NCI-H2227 (cell line): ENCODE results near the gene GLB1L2.

Source experiments
- DNase-seq: peaks from one replicate; lab custom pipeline; 2025; ENCODE audit not compliant: unreplicated experiment; lab: John Stamatoyannopoulos, UW

Gene GLB1L2

DNA sequence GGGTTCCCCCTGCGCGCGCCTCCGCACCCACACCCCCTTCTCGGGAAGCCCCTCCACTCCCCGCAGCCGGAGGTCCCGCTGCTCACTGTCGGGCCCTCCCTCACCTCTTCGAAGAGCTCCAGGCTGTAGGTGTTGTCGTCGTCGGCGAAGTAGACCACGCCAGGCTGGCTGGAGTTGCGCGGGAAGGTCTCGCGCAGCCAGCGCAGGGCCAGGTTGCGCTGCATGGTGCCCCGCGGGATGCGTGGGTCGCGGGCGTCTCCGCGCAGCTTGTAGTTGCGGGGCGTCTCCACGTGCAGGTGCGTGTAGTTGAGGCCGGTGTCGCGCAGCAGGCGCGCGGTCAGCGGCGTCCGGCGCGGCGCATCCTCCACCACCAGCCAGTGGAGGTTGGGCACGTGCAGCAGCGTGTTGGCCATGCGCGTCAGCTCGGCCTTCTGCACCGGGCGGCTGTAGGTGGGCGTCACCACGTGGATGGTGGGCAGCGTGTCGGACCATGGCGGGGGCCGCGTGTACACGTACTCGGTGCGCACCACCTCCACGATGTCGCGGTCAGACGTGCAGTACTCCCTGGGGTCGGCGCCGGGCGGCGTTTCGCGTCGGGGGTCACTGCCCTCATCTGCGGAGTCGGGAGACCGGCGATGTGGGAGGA lies 51.9 kb downstream of the GLB1L2 start:
- DNase-seq, result no peak

DNA sequence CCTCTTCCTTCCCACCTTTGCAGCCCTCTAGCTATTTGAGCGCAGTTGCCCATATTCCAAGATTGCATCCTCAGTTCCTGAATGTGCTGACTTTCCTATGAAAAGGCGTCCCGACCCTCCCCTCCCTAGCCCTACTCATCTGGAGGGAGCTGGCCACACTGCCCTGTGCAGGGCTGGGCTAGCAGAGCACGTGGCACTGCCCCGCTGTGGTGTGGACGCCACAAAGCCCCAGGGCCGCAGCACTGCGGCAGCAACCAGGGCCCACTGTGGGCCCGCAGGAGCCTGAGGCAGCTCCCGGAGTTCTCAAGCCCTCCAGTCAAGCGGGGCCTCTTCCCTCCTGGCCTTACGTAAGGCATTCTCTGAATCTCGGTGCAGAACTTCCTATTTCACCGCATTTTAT lies 52.6 kb downstream of the GLB1L2 start:
- no peak for DNase-seq

- DNase-seq, result no peak
Observed at GRCh38 chr11:134385171-134385570, 53.4 kb downstream of the GLB1L2 start.

DNA sequence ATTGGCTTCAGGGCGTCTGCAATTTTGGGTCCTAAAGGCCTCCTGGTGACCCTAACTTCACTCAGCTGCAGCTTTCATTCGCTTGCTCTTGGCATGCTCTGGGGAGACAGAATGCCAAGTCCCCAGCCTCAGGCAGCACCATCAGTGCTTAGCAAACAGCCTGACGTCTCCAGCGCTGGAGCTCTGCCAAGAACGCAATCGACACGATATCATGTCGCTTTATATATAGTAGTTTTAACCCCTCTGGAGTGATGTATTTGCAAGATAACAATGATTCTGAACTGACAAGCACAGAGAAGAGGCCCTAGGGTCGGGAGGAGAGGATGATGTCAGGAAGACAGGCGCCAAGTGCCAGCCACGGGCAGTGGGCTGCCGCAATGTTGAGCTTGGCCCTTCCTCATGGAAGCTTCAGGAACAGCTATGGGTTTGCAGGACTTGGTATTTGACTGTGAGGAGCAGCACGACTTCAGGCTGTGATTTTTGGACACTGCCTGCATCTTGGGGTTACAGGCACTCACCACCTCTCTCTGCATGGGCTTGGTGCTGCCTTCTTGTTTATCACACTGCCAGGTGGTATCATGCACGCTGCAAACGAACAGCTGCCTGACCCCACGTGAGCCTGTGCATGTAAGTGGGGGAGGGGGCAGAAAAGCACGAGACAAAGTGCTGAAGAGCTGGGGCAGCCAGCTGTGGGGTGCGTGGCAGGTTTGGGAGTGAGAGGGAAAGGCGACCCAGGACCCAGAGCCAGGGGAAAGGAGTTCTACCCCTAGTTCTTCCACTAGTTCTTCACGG lies 54.2 kb downstream of the GLB1L2 start:
- peak; percentile 71 for DNase-seq

GRCh38 chr11:134386945-134387344 lies 55.2 kb downstream of the GLB1L2 start:
- no peak for DNase-seq

DNA sequence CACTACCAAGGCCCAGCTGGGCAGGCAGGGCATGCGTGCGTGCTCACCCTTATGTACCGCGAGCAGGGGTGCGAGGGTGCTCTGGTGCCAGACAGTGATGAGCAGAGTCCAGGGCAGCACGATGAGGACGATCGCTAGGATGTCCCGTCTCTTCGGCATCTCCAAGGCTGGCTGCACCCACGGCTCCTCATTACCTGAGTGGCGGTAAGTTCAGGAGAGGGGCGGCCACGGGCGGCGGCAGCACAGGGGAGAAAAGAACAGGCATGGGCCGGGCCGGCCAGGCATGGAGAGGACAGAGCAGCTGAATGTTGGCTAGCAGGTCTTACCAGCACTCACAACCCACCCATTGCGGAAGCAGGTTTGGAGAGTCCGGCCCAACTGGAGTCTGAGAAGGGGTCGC lies 55.7 kb downstream of the GLB1L2 start:
- no peak for DNase-seq

DNA sequence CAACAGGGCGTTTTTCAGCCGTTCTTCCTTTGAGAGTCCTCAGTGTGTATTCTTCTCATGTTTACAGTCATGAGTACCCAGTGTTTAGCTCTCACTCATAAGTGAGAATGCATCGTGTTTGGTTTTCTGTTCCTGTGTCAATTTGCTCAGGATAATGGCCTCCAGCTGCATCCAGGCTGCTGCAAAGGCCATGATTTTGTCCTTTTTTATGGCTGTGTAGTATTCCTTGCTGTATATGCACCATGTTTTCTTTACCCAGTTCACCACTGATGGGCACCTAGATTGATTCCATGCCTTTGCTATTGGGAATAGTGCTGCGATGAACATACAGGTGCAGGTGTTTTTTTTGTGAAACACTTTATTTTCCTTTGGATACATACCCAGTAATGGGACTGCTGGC lies 56.8 kb downstream of the GLB1L2 start:
- DNase-seq, result no peak

DNA sequence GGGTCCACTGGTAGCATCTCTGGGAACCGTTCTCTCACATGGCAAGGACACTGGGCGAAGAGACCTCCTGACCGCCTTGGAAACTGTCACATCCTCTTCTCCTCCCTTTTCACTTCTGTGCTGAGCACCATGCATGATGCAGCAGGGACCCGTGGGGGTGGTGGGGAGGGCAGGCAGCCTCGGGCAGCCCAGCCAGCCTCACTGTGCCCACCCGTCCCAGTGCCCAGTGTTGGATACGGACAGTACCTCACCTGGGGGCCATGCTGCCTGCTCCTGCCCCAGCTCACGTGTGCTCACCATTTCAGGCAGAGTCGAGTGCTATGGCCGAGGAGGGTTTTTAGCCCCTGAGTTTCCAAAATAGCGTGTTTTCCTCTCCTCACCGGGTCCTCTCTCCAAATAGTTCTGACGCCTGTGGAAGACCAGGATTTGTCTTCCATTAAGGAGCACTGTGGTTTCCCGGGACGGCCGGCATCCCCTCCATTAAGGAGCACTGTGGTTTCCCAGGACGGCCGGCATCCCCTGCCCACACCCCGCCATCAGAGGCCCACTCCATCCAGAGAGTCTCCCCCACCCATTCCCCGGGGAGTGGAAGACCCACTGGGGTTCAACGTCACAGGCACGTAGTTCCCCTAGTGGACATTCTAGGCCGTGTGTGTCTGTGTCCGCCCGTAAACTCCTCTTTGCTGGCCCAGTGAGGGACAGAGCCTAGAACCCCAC lies 57.8 kb downstream of the GLB1L2 start:
- DNase-seq, result no peak

DNA sequence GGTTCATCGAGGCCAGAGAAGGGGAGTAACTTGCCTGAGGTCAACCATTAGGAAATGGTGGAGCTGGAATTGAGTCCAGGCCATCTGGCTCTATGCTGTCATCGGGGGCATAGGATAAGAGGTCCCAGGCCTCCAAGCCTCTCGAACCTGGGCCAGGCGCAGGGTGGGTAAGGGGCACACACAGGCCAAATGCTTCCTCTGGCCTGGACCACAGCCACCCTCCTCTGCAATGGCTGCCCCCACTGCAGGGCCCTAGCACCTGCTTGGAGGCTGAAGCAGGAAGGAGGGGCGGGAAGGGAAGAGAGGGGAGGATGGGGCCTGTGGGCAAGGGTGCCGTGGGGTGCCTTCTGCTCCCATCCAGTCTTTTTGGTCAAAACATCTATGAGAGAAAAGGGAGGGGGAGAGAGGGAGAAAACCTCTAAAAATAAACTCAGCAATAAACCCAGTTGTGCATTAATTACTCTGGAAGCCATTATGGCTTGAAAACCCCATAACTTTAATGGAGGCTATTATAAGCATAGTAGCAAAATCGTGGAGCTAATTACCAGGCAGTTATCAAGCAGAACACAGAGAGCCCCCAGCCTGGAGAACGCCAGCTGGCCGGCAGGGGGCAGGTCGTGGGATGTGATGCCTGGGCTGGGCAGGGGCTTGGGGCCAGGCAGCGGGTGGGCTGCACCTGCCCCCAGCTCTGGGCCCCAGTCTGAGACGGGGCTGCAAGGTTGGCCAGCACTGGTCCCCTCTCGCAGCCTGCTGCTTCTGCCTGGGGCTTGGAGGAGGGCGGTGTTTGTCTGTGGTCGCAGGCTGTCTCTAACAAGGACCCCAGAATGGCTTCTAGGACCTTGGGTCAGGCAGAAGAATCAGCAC lies 59.1 kb downstream of the GLB1L2 start:
- no peak for DNase-seq

GRCh38 chr11:134391656-134392055 lies 59.9 kb downstream of the GLB1L2 start:
- no peak for DNase-seq

DNA sequence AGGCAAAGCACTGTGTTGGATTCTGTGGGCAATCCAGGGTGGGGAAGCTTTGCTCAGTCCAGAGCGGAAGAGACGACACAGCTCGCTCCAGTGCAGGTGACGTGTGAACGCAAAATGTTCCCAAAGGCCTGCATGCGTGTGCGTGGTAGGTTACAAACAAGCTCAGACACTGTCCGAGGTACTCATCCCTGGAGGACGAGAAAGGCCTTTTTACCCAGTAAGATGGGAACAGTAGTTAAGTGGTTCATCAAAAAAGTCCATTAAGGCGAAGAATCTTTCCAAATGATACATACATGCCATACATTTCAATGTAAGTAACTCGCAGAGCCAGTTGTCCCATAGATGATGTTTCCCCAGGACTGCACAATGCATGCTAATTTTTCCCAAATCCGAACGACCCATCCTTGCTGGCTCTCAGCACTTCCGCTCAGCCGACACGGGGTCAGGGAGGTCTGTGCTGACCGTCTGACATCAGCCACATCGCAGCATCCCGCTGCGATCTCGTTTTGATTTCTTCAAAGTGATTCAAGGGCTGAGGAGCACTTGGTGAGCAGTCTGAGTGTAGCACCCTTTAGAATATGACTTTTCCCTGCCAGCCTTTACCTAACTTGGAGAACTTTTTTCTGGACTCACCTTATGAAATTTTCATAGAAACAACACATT lies 61.3 kb downstream of the GLB1L2 start:
- no peak for DNase-seq

GRCh38 chr11:134393638-134394037 lies 61.9 kb downstream of the GLB1L2 start:
- DNase-seq, result peak; percentile 7

GRCh38 chr11:134394311-134394710 lies 62.5 kb downstream of the GLB1L2 start:
- no peak for DNase-seq

GRCh38 chr11:134395002-134395401 lies 63.2 kb downstream of the GLB1L2 start:
- DNase-seq, result no peak

DNA sequence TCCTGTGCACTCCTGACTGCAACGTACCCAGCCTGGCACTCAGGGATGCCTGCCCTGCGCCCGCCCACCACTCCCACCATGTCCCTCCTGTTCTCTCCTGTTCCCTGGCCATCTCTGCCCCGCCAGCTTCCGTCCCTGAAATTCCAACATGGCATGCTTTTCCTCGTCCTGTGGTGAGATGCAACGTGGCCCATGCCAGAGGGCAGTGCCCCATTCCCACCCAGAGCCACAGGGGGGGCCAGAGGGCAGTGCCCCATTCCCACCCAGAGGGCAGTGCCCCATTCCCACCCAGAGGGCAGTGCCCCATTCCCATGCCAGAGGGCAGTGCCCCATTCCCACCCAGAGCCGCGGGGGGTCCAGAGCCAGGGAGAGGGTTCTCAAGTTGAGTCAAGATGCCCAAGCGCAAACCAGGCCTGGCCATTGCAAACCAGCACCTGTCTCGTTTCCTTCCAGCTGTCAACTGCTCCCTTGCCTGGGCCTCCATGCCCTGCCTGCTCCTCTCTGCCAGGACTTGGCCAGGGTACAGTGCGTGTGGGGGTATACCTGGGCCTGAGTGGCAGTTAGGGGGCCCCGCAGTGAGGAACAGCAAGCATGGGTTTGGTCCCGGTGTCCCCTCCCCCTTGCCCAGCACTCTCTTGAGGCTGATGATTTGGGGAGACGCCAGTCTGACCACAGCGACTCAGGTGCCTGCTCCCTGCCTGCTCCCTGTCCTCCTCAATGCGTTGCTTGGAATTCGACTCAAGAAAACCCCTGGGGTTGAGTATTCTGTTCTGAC lies 65.7 kb downstream of the GLB1L2 start:
- DNase-seq, result no peak

GRCh38 chr11:134398079-134398444 lies 66.3 kb downstream of the GLB1L2 start:
- DNase-seq, result no peak

GRCh38 chr11:134398644-134399292 lies 67.0 kb downstream of the GLB1L2 start:
- DNase-seq, result no peak

- DNase-seq, result no peak
Observed at GRCh38 chr11:134399293-134399654, 67.5 kb downstream of the GLB1L2 start.

DNA sequence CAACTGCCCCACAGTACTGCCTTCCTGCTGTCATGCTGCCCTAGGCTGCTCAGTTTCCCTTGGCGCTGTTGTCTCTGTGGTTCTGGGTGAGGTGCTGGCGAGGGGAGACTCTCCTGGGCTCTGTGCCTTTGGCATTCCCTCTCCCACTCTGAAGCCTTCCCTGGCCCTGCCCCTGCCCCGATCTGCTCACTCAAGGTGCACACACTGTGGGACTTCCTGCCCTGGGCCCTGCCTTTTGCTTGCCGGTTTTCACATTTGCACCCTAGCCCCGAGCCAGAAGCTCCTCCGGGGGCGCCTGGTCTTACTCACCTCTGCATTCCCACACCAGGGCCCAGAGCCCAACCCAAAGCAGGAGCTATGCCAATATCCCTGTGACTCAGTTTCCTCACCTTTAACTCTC lies 68.2 kb downstream of the GLB1L2 start:
- no peak for DNase-seq
